Measurements from ENCODE around the gene TSHR.
A peak's percentile ranks its signal among the peaks of the same experiment; 100 is the strongest.

Gene TSHR

GRCh38 chr14:81122326-81122725 is 166.9 kb downstream of the TSHR start:
- no peak overlapping the region for H3K4me3 ChIP-seq (ENCODE audit: low read depth, low read length)
- DNase-seq (ENCODE audit: low read depth) = peak; percentile 62
- TF ChIP-seq, protein P1, sequence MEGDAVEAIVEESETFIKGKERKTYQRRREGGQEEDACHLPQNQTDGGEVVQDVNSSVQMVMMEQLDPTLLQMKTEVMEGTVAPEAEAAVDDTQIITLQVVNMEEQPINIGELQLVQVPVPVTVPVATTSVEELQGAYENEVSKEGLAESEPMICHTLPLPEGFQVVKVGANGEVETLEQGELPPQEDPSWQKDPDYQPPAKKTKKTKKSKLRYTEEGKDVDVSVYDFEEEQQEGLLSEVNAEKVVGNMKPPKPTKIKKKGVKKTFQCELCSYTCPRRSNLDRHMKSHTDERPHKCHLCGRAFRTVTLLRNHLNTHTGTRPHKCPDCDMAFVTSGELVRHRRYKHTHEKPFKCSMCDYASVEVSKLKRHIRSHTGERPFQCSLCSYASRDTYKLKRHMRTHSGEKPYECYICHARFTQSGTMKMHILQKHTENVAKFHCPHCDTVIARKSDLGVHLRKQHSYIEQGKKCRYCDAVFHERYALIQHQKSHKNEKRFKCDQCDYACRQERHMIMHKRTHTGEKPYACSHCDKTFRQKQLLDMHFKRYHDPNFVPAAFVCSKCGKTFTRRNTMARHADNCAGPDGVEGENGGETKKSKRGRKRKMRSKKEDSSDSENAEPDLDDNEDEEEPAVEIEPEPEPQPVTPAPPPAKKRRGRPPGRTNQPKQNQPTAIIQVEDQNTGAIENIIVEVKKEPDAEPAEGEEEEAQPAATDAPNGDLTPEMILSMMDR (IDR thresholded peaks at IDR 0.05; ENCODE audit: insufficient read depth, low read depth, low read length, missing control alignments) = no peak

DNA sequence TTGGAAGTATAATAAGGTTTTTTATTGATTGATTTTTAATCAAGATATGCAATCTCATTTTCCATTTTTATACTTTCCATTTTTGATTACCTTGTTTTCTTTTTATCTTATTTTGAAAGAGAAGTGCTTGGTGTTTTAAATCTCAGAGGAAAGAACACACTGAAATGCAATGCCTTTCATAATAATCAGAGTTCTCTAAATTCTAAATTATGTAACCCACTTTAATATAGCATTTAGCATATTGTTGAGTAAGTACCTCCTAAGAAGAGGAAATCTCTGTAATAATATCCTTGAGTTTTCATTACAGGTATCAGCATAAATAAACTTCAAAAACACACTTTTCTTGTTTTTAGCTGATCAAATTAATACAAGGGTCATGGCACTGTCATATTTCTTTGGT is 168.4 kb downstream of the TSHR start:
- TF ChIP-seq, protein P1 (IDR thresholded peaks at IDR 0.05; ENCODE audit: insufficient read depth, low read depth, low read length, missing control alignments) = no peak
- DNase-seq (ENCODE audit: low read depth) = no peak
- no peak overlapping the region for H3K4me3 ChIP-seq (ENCODE audit: low read depth, low read length)

DNA sequence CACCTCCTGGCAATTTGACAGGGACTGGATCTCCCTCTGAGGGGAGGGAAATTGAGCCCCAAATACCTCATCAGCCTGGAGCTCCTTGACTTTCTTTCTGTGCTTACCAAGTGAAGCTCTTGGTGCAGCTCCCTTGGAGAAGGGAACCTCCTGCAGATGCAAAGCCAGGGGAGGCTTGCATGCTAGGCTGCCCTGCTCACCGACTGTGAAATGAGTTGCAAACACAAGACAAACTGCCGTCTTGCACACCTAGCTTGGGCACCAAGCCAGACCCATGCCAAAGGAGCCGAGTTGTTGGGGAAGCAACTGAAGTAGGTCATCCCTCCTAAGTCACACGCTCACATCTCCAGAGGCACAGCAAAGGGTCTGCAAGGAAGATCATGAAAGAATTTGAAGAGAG is 170.1 kb downstream of the TSHR start:
- TF ChIP-seq, protein P1 (IDR thresholded peaks at IDR 0.05; ENCODE audit: insufficient read depth, low read depth, low read length, missing control alignments) = no peak
- peak; percentile 13 for DNase-seq (ENCODE audit: low read depth)
- no peak overlapping the region for H3K4me3 ChIP-seq (ENCODE audit: low read depth, low read length)

DNA sequence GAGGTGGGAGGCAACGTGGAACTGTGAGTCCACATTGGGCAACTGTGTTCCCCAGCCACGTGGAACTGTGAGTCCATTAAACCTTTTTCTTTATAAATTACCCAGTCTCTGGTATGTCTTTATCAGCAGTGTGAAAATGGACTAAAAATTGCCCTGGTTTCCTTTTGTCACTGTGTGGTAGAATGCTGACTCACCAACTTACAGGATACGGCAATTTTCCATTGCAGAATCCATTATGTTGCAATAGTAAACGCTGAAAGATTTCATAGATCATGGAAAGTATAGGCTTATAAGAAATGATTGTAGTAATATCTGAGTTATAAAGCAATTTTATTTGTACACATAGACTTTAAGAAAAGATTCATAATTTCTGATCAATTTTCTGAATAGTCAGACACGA is 172.4 kb downstream of the TSHR start:
- TF ChIP-seq, protein P1 (IDR thresholded peaks at IDR 0.05; ENCODE audit: insufficient read depth, low read depth, low read length, missing control alignments) = no peak
- no peak for DNase-seq (ENCODE audit: low read depth)
- H3K4me3 ChIP-seq (ENCODE audit: low read depth, low read length) = no peak overlapping the region

GRCh38 chr14:81129242-81129641 is 173.8 kb downstream of the TSHR start:
- no peak overlapping the region for H3K4me3 ChIP-seq (ENCODE audit: low read depth, low read length)
- TF ChIP-seq, protein P1 (IDR thresholded peaks at IDR 0.05; ENCODE audit: insufficient read depth, low read depth, low read length, missing control alignments) = no peak
- DNase-seq (ENCODE audit: low read depth) = no peak

DNA sequence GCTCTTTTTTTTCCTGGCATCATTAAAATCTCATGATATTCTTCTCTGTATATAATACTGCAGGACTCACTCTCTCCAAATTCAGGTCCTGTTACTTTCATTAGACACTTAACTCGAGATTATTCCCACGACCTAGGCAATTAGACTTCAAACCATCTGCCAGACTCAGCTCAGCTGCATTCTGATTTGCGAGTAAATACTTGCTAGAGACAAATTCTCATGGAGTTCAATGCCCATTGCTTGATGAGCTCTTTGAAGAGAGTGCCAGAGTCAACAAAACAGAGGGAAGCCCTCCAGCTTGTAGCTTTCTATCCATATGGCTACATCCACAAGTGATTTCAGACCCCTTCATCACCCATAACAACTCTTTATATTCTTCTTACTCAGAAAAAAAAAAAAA is 177.0 kb downstream of the TSHR start:
- DNase-seq (ENCODE audit: low read depth) = no peak

DNA sequence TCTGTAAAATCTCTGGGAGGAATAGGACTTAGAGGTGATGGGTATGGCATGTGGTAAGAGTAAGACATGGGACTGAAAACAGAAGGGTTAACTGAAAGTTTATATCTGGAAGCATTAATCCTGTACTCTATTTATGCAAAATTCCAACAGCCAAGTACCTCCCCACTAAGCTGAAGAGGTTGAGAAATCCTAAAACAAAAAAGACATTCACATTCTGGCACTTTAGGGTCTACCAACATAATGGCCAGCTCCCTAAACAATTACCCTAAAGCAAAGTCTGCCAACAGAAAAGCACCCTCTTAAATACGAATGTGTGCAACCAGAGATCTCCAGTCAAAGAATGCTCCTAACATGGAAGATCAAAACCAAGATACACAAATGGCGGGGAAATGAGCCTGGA is 178.0 kb downstream of the TSHR start:
- H3K4me3 ChIP-seq (ENCODE audit: low read depth, low read length) = no peak overlapping the region
- TF ChIP-seq, protein P1 (IDR thresholded peaks at IDR 0.05; ENCODE audit: insufficient read depth, low read depth, low read length, missing control alignments) = no peak
- DNase-seq (ENCODE audit: low read depth) = no peak

More for the DNA sequence above, 177.0 kb downstream of the TSHR start:
- no peak overlapping the region for H3K4me3 ChIP-seq (ENCODE audit: low read depth, low read length)
- TF ChIP-seq, protein P1 (IDR thresholded peaks at IDR 0.05; ENCODE audit: insufficient read depth, low read depth, low read length, missing control alignments) = no peak
